ENCODE results near the gene SLC8B1.

- no peak for TF ChIP-seq POLR2A (IDR thresholded peaks at IDR 0.05)
- TF ChIP-seq CTCF (IDR thresholded peaks at IDR 0.05): no peak
- no peak for TF ChIP-seq EP300 (IDR thresholded peaks at IDR 0.05)
- TF ChIP-seq POLR2AphosphoS5 (IDR thresholded peaks at IDR 0.05): no peak
Observed at GRCh38 chr12:113298472-113298817, 36.5 kb downstream of the SLC8B1 start.
